Mucosa of descending colon (tissue), 3 donors: ENCODE data around the gene MICAL3. TPM values are rescaled to one million over a fixed set of nuclear protein-coding genes. Genes with fewer than 3 reads are reported as not detected.
"Not testable (repeated sequence)": the region's sequence is repeated elsewhere in the genome, so short reads cannot be mapped to it uniquely, and the experiment has no call there.

Experiments used
- ATAC-seq: fragments of 200-7000 bp; cut with Tn5 transposase; one replicate; pipeline ENCODE4 v1.9.1; 2020; ENCODE audit warnings: mild to moderate bottlenecking, moderate library complexity
- DNase-seq, 3 donors: peaks; one replicate each; pipeline ENCODE4 v3.0.0-alpha.2; 2020
- H3K36me3 ChIP-seq: fragments of 200-600 bp; one replicate; pipeline ENCODE4 v1.8.0; 2021; ENCODE audit warnings: low read depth, mild to moderate bottlenecking
- H3K4me1 ChIP-seq: fragments of 200-600 bp; one replicate; pipeline ENCODE4 v1.8.0; 2021; ENCODE audit warnings: low read depth, mild to moderate bottlenecking
- H3K4me3 ChIP-seq: fragments of 200-600 bp; one replicate; pipeline ENCODE4 v1.8.0; 2021; ENCODE audit warnings: mild to moderate bottlenecking
- H3K9me3 ChIP-seq: fragments of 200-600 bp; one replicate; pipeline ENCODE4 v1.8.0; 2021; ENCODE audit warnings: mild to moderate bottlenecking
- CTCF ChIP-seq: fragments of 200-600 bp; IDR thresholded peaks from one replicate; pipeline ENCODE4 v1.8.0; 2022; ENCODE audit warnings: antibody characterized with exemption, mild to moderate bottlenecking
- intact Hi-C, 2 donors: fragments of 100-400 bp; cut with DNase I in 1 of 2; cut with micrococcal nuclease in 1 of 2; formaldehyde crosslinking; loops; one replicate each; pipeline versions ENCODE4 v1.11.0 to v1.11.1; 2022; cut with DNase I, micrococcal nuclease
- total RNA-seq, 3 donors: library from RNA; stranded (reverse); fragmentation: NEBNext Ultra II Directional in 2 of 3; extraction: Animal tissue kit (Norgen Biotek cat#: 25700) in 2 of 3; gene quantifications; one replicate each; pipeline versions ENCODE4 v1.2.1 to v1.2.4, GENCODE V29; 2021 to 2023
- donor health status: DM: no; HTN: no; CAD: no; lungs with moderate emphysema.
- donor health status: DM: no; HTN: no; CAD: no.
- donor health status: DM: no; HTN: yes; CAD: no.

The MICAL3 gene
- total RNA-seq, 3 donors from 2014 or later, result 75.8 to 135 (median 129) TPM

GRCh38 chr22:18031695-18032454 lies 7.5 kb upstream of the MICAL3 start:
- ATAC-seq, result no peak

DNA sequence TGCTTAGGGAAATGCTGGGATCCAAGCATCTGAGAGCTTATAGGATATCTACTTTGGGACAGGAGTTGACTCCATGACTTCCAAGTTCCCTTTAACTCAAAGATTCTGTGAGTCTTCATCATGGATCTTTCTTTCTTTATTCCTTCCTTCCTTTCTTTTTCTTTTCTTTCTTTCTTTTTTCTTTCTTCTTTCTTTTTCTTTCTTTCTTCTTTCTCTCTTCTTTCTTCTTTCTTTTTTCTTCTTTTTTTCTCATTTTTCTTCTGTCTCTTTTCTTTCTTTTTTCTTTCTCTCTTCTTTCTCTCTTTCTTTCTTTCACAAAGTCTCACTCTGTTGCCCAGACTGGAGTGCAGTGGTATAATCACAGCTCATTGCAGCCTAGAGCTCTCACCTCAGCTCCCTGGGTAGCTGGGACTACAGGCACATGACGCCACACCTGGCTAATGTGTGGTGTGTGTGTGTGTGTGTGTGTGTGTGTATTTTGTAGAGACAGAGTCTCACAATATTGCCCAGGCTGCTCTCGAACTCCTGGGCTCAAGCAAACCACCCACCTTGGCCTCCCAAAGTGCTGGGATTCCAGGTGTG lies 5.4 kb upstream of the MICAL3 start:
- no peaks in the 10 kb centered on the region for H3K36me3 ChIP-seq
- no peaks in the 10 kb centered on the region for H3K9me3 ChIP-seq
- intact Hi-C loops, result no loop called here
- peaks cover 4% of the 10 kb centered on the region for H3K4me1 ChIP-seq
- DNase-seq (no peak), ATAC-seq (peak; percentile 13)
- H3K4me3 ChIP-seq, result no peak overlapping the region
- TF ChIP-seq CTCF, result no peak

More at GRCh38 chr22:18031695-18032454, 7.5 kb upstream of the MICAL3 start:
- no peak for DNase-seq
- Histone ChIP-seq H3K36me3 (no peaks in the 10 kb centered on the region), H3K4me3 (no peak overlapping the region), H3K9me3 (no peaks in the 10 kb centered on the region), H3K4me1 (peaks cover 4% of the 10 kb centered on the region)
- intact Hi-C loops, result no loop called here
- no peak for TF ChIP-seq CTCF

DNA sequence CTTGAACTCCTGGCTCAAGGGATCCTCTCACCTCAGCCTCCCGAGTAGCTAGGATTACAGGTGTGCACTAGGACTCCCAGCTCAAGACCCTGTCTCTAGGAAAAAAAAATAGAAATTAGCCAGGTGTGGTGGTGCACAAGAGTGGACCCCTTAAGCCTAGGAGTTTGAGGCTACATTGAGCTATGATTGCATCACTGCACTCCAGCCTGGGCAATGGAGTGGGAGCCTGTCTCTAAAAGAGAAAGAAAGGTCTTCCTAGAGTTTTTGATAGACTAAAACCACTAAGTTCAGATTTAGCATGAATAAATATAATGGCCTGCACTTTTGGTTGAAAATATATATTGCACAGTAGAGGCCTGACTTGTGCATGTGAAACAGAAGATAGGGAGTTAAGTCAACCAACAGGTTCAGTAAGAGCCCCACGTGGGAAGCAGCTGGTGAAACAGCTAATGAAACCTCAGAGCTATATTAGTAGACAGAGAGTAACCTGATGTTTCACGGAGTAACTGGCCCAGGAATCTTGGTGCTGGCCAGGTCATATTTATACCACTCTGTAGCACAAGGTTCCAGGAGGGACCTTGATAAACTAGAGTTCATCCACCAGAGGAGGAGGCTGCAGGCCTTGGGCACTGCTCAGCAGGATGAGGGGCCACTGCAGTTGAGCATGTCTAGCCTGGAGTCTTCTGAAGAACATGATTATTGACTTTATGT lies 4.6 kb upstream of the MICAL3 start:
- no peaks in the 10 kb centered on the region for H3K9me3 ChIP-seq
- H3K4me3 ChIP-seq, result no peak overlapping the region
- no peak for TF ChIP-seq CTCF
- peaks cover 4% of the 10 kb centered on the region for H3K4me1 ChIP-seq
- intact Hi-C loops, result no loop called here
- no peak for ATAC-seq
- DNase-seq, result no peak
- H3K36me3 ChIP-seq, result no peaks in the 10 kb centered on the region

- H3K4me1 ChIP-seq, H3K9me3 ChIP-seq, ATAC-seq, DNase-seq, H3K36me3 ChIP-seq, intact Hi-C loops, H3K4me3 ChIP-seq: not testable (repeated sequence)
Observed at GRCh38 chr22:18025898-18026297, 1.5 kb upstream of the MICAL3 start.

GRCh38 chr22:18024956-18025720 lies 777 bp upstream of the MICAL3 start:
- H3K4me1 ChIP-seq, result peaks cover 10% of the 10 kb centered on the region
- no peak overlapping the region for H3K4me3 ChIP-seq
- intact Hi-C loops, result loop anchor here in 1 of 2 donors (5.0 kb wide), 1 partner anchor 183 kb away; no protein-coding TSS in a partner anchor
- no peaks in the 10 kb centered on the region for H3K36me3 ChIP-seq
- no peak for TF ChIP-seq CTCF
- ATAC-seq (no peak), DNase-seq (no peak)
- no peaks in the 10 kb centered on the region for H3K9me3 ChIP-seq
